Panc1 (cell line): ENCODE data around the gene LZTS3.

Experiments used
- CTCF ChIP-seq: fragments of 450-650 bp; IDR thresholded peaks from 2 replicates; pipeline ENCODE4 v1.5.1; 2017; ENCODE audit warnings: mild to moderate bottlenecking
- SIN3A ChIP-seq: IDR thresholded peaks from 2 replicates; pipeline ENCODE4 v1.6.1; 2012; ENCODE audit warnings: low read depth, mild to moderate bottlenecking, low read length, moderate library complexity, borderline replicate concordance; ENCODE audit not compliant: insufficient read depth
- TCF7L2 ChIP-seq: IDR thresholded peaks from 2 replicates; pipeline ENCODE4 v1.6.1; 2011; ENCODE audit warnings: mild to moderate bottlenecking, low read depth, low read length, inconsistent platforms

GRCh38 chr20:3121271-3121911, 52.0 kb downstream of the LZTS3 start:
- no peak for TF ChIP-seq SIN3A
- TF ChIP-seq CTCF: no peak
- no peak for TF ChIP-seq TCF7L2
